ENCODE results near the gene BANP.
"Not testable (repeated sequence)": the region's sequence is repeated elsewhere in the genome, so short reads cannot be mapped to it uniquely, and the experiment has no call there.

GRCh38 chr16:88089632-88090376, 138.6 kb downstream of the BANP start:
- TF ChIP-seq CTCF (conservative IDR thresholded peaks at IDR 0.05; ENCODE audit: low read length); EZH2phosphoT487 (IDR thresholded peaks at IDR 0.05; ENCODE audit: borderline replicate concordance, low read depth, low read length): not testable (repeated sequence)
